Testis (tissue), 3 donors: ENCODE data around the gene MEF2A. TPM values are rescaled to one million over a fixed set of nuclear protein-coding genes. Genes with fewer than 3 reads are reported as not detected.

Experiments used
- DNase-seq: peaks from one replicate; pipeline ENCODE4 v3.0.0-alpha.2; 2019
- H3K27ac ChIP-seq, 2 donors: fragments of 200-600 bp; sonication (generic); one replicate each; pipeline ENCODE4 v1.5.1; 2019
- H3K27me3 ChIP-seq: fragments of 200-600 bp; sonication (generic); one replicate; pipeline ENCODE4 v1.5.1; 2019
- H3K36me3 ChIP-seq: fragments of 200-600 bp; sonication (generic); one replicate; pipeline ENCODE4 v1.5.1; 2017; ENCODE audit warnings: low read depth; ENCODE audit errors: missing control alignments
- H3K4me1 ChIP-seq: fragments of 200-600 bp; sonication (generic); one replicate; pipeline ENCODE4 v1.5.1; 2019
- H3K4me3 ChIP-seq, 2 donors: fragments of 200-600 bp; sonication (generic); one replicate each; pipeline ENCODE4 v1.5.1; 2017 to 2019
- H3K9me3 ChIP-seq: fragments of 200-600 bp; sonication (generic); one replicate; pipeline ENCODE4 v1.5.1; 2017
- CTCF ChIP-seq, 3 experiments: fragments of 450-650 bp in 2 of 3; fragments of 200-600 bp in 1 of 3; sonication (generic) in 1 of 3; IDR thresholded peaks; one replicate each; pipeline ENCODE4 v1.5.1; 2016 to 2019; ENCODE audit warnings: antibody characterized with exemption in 3 of 3, mild to moderate bottlenecking in 2 of 3, moderate library complexity in 1 of 3
- POLR2A ChIP-seq: fragments of 450-650 bp; IDR thresholded peaks from one replicate; pipeline ENCODE4 v1.6.1; 2017; ENCODE audit warnings: antibody characterized with exemption, mild to moderate bottlenecking, moderate library complexity
- WGBS, 2 donors: methylation state at CpG; one replicate each; pipeline ENCODE4 v1.1.5; 2018; 5-methylcytosine and 5-hydroxymethylcytosine counted together
- intact Hi-C: fragments of 100-400 bp; cut with DNase I; formaldehyde crosslinking; loops from one replicate; pipeline ENCODE4 v1.15.1; 2023; ENCODE audit warnings: low total_unique reads
- polyA plus RNA-seq: library from polyadenylated mRNA; stranded (reverse); fragments of 350-450 nt; fragmentation: Illumina TruSeq; extraction: RNeasy Lipid Tissue Mini Kit (QIAGEN cat#74804); gene quantifications from one replicate; pipeline ENCODE4 v1.2.3, GENCODE V29; 2014; ENCODE audit warnings: low read depth, low replicate concordance; ENCODE audit not compliant: insufficient read depth
- total RNA-seq, 2 donors: library from RNA; depleted of rRNA; stranded (reverse); fragments of >200 nt; gene quantifications; one replicate each; pipeline ENCODE4 v1.2.3, GENCODE V29; 2016

Gene MEF2A
- total and polyA plus RNA-seq, 3 donors from 2014 or later, result 33.7 to 68.9 (median 67.9) TPM

- WGBS, 2 donors, result 68 to 82% methylated on average over 4 of the region's 4 CpGs
- Histone ChIP-seq H3K4me1 (no peaks in the 10 kb centered on the region), H3K27me3 (no peaks in the 10 kb centered on the region), H3K4me3 (no peak overlapping the region), H3K9me3 (no peaks in the 10 kb centered on the region), H3K27ac (peak overlapping the region in 1 of 2 donors; percentile 28), H3K36me3 (no peaks in the 10 kb centered on the region)
- intact Hi-C loops, result no loop called here
- TF ChIP-seq POLR2A, result no peak
- TF ChIP-seq CTCF (IDR thresholded peaks at IDR 0.05), result no peak
- no peak for DNase-seq
These were observed 111.9 kb downstream of the MEF2A start for GRCh38 chr15:99677540-99678134.

- Histone ChIP-seq H3K9me3 (no peaks in the 10 kb centered on the region), H3K4me1 (no peaks in the 10 kb centered on the region), H3K27ac (no peak overlapping the region), H3K27me3 (no peaks in the 10 kb centered on the region), H3K4me3 (no peak overlapping the region), H3K36me3 (no peaks in the 10 kb centered on the region)
- no peak for TF ChIP-seq CTCF (IDR thresholded peaks at IDR 0.05)
- no peak for TF ChIP-seq POLR2A
- DNase-seq, result no peak
- intact Hi-C loops, result no loop called here
These were observed 114.5 kb downstream of the MEF2A start for GRCh38 chr15:99680276-99680675.

GRCh38 chr15:99681990-99682389 is 116.2 kb downstream of the MEF2A start:
- no peaks in the 10 kb centered on the region for H3K27me3 ChIP-seq
- H3K27ac ChIP-seq, result no peak overlapping the region
- intact Hi-C loops, result no loop called here
- no peak for TF ChIP-seq POLR2A
- TF ChIP-seq CTCF (IDR thresholded peaks at IDR 0.05), result no peak
- WGBS, 2 donors, result 82 to 83% methylated on average over 1 of the region's 1 CpG
- H3K4me3 ChIP-seq, result no peak overlapping the region
- no peaks in the 10 kb centered on the region for H3K4me1 ChIP-seq
- H3K36me3 ChIP-seq, result no peaks in the 10 kb centered on the region
- DNase-seq, result no peak
- H3K9me3 ChIP-seq, result no peaks in the 10 kb centered on the region

- H3K36me3 ChIP-seq, result no peaks in the 10 kb centered on the region
- DNase-seq, result no peak
- WGBS, 2 donors, result 0 to 67% methylated on average over 1 of the region's 1 CpG
- H3K27me3 ChIP-seq, result no peaks in the 10 kb centered on the region
- intact Hi-C loops, result no loop called here
- H3K4me3 ChIP-seq, result no peak overlapping the region
- no peaks in the 10 kb centered on the region for H3K9me3 ChIP-seq
- no peak overlapping the region for H3K27ac ChIP-seq
- TF ChIP-seq CTCF (IDR thresholded peaks at IDR 0.05) (no peak), POLR2A (no peak)
- H3K4me1 ChIP-seq, result no peaks in the 10 kb centered on the region
These were observed 116.7 kb downstream of the MEF2A start for GRCh38 chr15:99682455-99682854.

GRCh38 chr15:99683000-99683670 is 117.4 kb downstream of the MEF2A start:
- no peaks in the 10 kb centered on the region for H3K4me1 ChIP-seq
- intact Hi-C loops, result no loop called here
- H3K27me3 ChIP-seq, result no peaks in the 10 kb centered on the region
- H3K9me3 ChIP-seq, result no peaks in the 10 kb centered on the region
- H3K36me3 ChIP-seq, result no peaks in the 10 kb centered on the region
- H3K4me3 ChIP-seq, result no peak overlapping the region
- 82 to 91% methylated on average over 9 of the region's 9 CpGs for WGBS, 2 donors
- TF ChIP-seq CTCF (IDR thresholded peaks at IDR 0.05) (no peak), POLR2A (no peak)
- H3K27ac ChIP-seq, result peak overlapping the region in 1 of 2 donors; percentile 8
- no peak for DNase-seq
